Astrocyte (in vitro differentiated cells and primary cell): ENCODE data around the gene SPAG5. TPM values are rescaled to one million over a fixed set of nuclear protein-coding genes. Genes with fewer than 3 reads are reported as not detected.

Experiments
- DNase-seq: peaks from one replicate; pipeline ENCODE4 v3.0.0-alpha.2; 2010; ENCODE audit warnings: low read depth
- FAIRE-seq: peaks from 2 replicates; lab custom pipeline; 2011; peaks lifted over from hg19 to GRCh38; lab: Jason Lieb, UNC
- H2AFZ ChIP-seq: 2 replicates; pipeline ENCODE4 v1.6.0; 2012; ENCODE audit warnings: low read depth, low read length, inconsistent platforms
- H3K27ac ChIP-seq: 2 replicates; pipeline ENCODE4 v1.5.1; 2011; ENCODE audit warnings: low read depth, low read length, inconsistent platforms
- H3K27me3 ChIP-seq: 2 replicates; pipeline ENCODE4 v1.6.0; 2011; ENCODE audit warnings: low read length, inconsistent platforms; ENCODE audit not compliant: insufficient read depth
- H3K36me3 ChIP-seq: 2 replicates; pipeline ENCODE4 v1.5.1; 2011; ENCODE audit warnings: low read length, inconsistent platforms; ENCODE audit not compliant: insufficient read depth
- H3K4me1 ChIP-seq: 2 replicates; pipeline ENCODE4 v1.5.1; 2011; ENCODE audit warnings: low read length, inconsistent platforms; ENCODE audit not compliant: insufficient read depth
- H3K4me2 ChIP-seq: 2 replicates; pipeline ENCODE4 v1.6.0; 2012; ENCODE audit warnings: low read length, inconsistent platforms
- H3K4me3 ChIP-seq: 2 replicates; pipeline ENCODE4 v1.5.1; 2011; ENCODE audit warnings: low read depth, mild to moderate bottlenecking, low read length, inconsistent platforms; ENCODE audit not compliant: insufficient read depth
- H3K79me2 ChIP-seq: 2 replicates; pipeline ENCODE4 v1.6.0; 2012; ENCODE audit warnings: mild to moderate bottlenecking, low read length, inconsistent platforms; ENCODE audit not compliant: insufficient read depth
- H3K9ac ChIP-seq: 2 replicates; pipeline ENCODE4 v1.6.0; 2012; ENCODE audit warnings: mild to moderate bottlenecking, low read length, inconsistent platforms
- H3K9me3 ChIP-seq: 2 replicates; pipeline ENCODE4 v1.5.1; 2012; ENCODE audit warnings: low read depth, mild to moderate bottlenecking, low read length, inconsistent platforms; ENCODE audit not compliant: insufficient read depth
- H4K20me1 ChIP-seq: 2 replicates; pipeline ENCODE4 v1.6.0; 2012; ENCODE audit warnings: low read length, inconsistent platforms; ENCODE audit not compliant: insufficient read depth
- H3K27ac Mint-ChIP-seq: one replicate; pipeline ENCODE4 v1.8.0; 2021; ENCODE audit warnings: mild to moderate bottlenecking, mixed read lengths; ENCODE audit not compliant: unreplicated experiment
- H3K27me3 Mint-ChIP-seq: one replicate; pipeline ENCODE4 v1.8.0; 2021; ENCODE audit warnings: low read depth, mixed read lengths; ENCODE audit not compliant: unreplicated experiment
- H3K36me3 Mint-ChIP-seq: one replicate; pipeline ENCODE4 v1.8.0; 2021; ENCODE audit warnings: low read depth, mixed read lengths; ENCODE audit not compliant: unreplicated experiment
- H3K4me1 Mint-ChIP-seq: one replicate; pipeline ENCODE4 v1.8.0; 2021; ENCODE audit warnings: low read depth, mixed read lengths; ENCODE audit not compliant: unreplicated experiment
- H3K4me3 Mint-ChIP-seq: one replicate; pipeline ENCODE4 v1.8.0; 2021; ENCODE audit warnings: mild to moderate bottlenecking, moderate library complexity, mixed read lengths; ENCODE audit not compliant: unreplicated experiment
- H3K9me3 Mint-ChIP-seq: one replicate; pipeline ENCODE4 v1.8.0; 2021; ENCODE audit warnings: mild to moderate bottlenecking, mixed read lengths; ENCODE audit not compliant: unreplicated experiment
- EZH2 ChIP-seq: IDR thresholded peaks from 2 replicates; pipeline ENCODE4 v1.6.1; 2012; ENCODE audit warnings: mild to moderate bottlenecking, low read length, inconsistent platforms; ENCODE audit not compliant: insufficient read depth
- total RNA-seq: library from RNA; stranded (reverse); gene quantifications from 2 replicates; pipeline ENCODE4 v1.2.1, GENCODE V29; 2021
- TF ChIP-seq, protein P1 (sequence below): IDR thresholded peaks from 2 replicates; pipeline ENCODE4 v1.5.1; 2011; ENCODE audit warnings: low read depth, mild to moderate bottlenecking, inconsistent platforms, low read length, moderate library complexity; ENCODE audit not compliant: insufficient read depth

Gene SPAG5
- total RNA-seq, 1 donor from 2014 or later = 8.7 TPM

DNA sequence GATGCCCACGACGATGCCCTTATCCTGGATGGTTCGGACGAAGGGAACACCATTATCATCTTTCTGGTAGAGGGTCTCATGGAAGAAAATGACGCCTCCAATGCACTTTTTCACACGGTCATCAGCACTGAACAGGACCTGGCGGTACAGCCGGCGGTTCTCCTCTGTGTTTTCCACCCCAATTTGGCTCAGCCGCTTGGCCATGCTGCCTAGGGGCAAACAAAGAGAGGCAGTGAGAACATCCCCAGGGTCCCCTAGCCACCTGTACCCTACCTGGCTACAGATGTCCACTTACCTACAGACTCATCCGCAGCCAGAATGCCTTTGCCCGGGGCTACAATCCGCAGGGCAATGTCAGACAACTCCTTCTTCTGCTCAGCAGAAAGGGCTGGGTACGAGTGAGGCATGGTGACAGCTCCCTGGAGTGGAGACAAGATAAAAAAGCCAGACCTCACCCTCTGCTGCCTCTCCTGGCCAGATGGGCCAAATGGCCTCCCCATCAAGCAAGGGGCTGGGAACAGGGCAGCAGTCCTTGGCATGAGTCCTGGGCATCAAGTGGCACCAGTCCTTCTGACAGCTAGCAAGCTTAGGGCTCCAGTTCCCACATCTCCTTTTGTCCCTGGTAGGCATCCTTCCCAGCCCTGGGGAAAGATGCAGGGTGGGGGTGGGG lies 23.6 kb downstream of the SPAG5 start:
- H3K27ac ChIP-seq = no peak overlapping the region
- peaks cover 10% of the 10 kb centered on the region for H3K79me2 ChIP-seq
- peaks cover 10% of the 10 kb centered on the region for H3K4me1 ChIP-seq
- H3K4me2 ChIP-seq = no peak overlapping the region
- H4K20me1 ChIP-seq = peaks cover 4% of the 10 kb centered on the region
- no peak overlapping the region for H2AFZ ChIP-seq
- H3K9me3 ChIP-seq = no peaks in the 10 kb centered on the region
- FAIRE-seq (no peak), DNase-seq (no peak)
- no peak overlapping the region for H3K4me3 ChIP-seq
- Mint-ChIP-seq H3K27me3 (peaks cover 7% of the 10 kb centered on the region), H3K27ac (no peak overlapping the region), H3K4me3 (no peak overlapping the region), H3K36me3 (peaks cover 17% of the 10 kb centered on the region), H3K9me3 (no peaks in the 10 kb centered on the region), H3K4me1 (peaks cover 6% of the 10 kb centered on the region)
- H3K36me3 ChIP-seq = peaks cover 21% of the 10 kb centered on the region
- H3K9ac ChIP-seq = no peak overlapping the region
- H3K27me3 ChIP-seq = no peaks in the 10 kb centered on the region
- no peak for TF ChIP-seq EZH2
- TF ChIP-seq, protein P1, sequence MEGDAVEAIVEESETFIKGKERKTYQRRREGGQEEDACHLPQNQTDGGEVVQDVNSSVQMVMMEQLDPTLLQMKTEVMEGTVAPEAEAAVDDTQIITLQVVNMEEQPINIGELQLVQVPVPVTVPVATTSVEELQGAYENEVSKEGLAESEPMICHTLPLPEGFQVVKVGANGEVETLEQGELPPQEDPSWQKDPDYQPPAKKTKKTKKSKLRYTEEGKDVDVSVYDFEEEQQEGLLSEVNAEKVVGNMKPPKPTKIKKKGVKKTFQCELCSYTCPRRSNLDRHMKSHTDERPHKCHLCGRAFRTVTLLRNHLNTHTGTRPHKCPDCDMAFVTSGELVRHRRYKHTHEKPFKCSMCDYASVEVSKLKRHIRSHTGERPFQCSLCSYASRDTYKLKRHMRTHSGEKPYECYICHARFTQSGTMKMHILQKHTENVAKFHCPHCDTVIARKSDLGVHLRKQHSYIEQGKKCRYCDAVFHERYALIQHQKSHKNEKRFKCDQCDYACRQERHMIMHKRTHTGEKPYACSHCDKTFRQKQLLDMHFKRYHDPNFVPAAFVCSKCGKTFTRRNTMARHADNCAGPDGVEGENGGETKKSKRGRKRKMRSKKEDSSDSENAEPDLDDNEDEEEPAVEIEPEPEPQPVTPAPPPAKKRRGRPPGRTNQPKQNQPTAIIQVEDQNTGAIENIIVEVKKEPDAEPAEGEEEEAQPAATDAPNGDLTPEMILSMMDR = no peak

- H3K4me1 Mint-ChIP-seq = peaks cover 10% of the 10 kb centered on the region
- Histone ChIP-seq H3K36me3 (peaks cover 19% of the 10 kb centered on the region), H3K4me2 (no peak overlapping the region), H3K9me3 (no peaks in the 10 kb centered on the region), H3K27ac (no peak overlapping the region), H3K4me1 (peaks cover 14% of the 10 kb centered on the region), H3K4me3 (no peak overlapping the region), H3K27me3 (no peaks in the 10 kb centered on the region), H2AFZ (no peak overlapping the region), H4K20me1 (peaks cover 6% of the 10 kb centered on the region), H3K9ac (no peak overlapping the region), H3K79me2 (peaks cover 17% of the 10 kb centered on the region)
- peaks cover 13% of the 10 kb centered on the region for H3K36me3 Mint-ChIP-seq
- no peak overlapping the region for H3K4me3 Mint-ChIP-seq
- DNase-seq = no peak
- H3K27me3 Mint-ChIP-seq = peaks cover 7% of the 10 kb centered on the region
- no peak for FAIRE-seq
- no peak for TF ChIP-seq EZH2
- TF ChIP-seq, protein P1 = no peak
- no peaks in the 10 kb centered on the region for H3K9me3 Mint-ChIP-seq
- H3K27ac Mint-ChIP-seq = no peak overlapping the region
These were observed 24.3 kb downstream of the SPAG5 start for GRCh38 chr17:28574526-28574925.

GRCh38 chr17:28573966-28574480 lies 24.8 kb downstream of the SPAG5 start:
- Histone ChIP-seq H3K27ac (no peak overlapping the region), H3K9me3 (no peaks in the 10 kb centered on the region), H2AFZ (no peak overlapping the region), H3K27me3 (no peaks in the 10 kb centered on the region), H3K4me2 (no peak overlapping the region), H3K9ac (no peak overlapping the region), H3K79me2 (peaks cover 22% of the 10 kb centered on the region), H4K20me1 (peaks cover 11% of the 10 kb centered on the region), H3K4me3 (no peak overlapping the region), H3K36me3 (peaks cover 15% of the 10 kb centered on the region), H3K4me1 (peaks cover 14% of the 10 kb centered on the region)
- FAIRE-seq (no peak), DNase-seq (no peak)
- Mint-ChIP-seq H3K36me3 (peaks cover 10% of the 10 kb centered on the region), H3K9me3 (no peaks in the 10 kb centered on the region), H3K4me3 (no peak overlapping the region), H3K4me1 (peaks cover 11% of the 10 kb centered on the region), H3K27me3 (peaks cover 7% of the 10 kb centered on the region), H3K27ac (no peak overlapping the region)
- no peak for TF ChIP-seq EZH2
- TF ChIP-seq, protein P1 = no peak
